MM.1S (cell line): ENCODE results near the gene EXOC4.

Experiments used
- EZH2 ChIP-seq: fragments of 300-600 bp; sonication (generic); optimal IDR thresholded peaks from 2 replicates; pipeline ENCODE3; 2017; ENCODE audit warnings: low read depth, mild to moderate bottlenecking, antibody characterized with exemption, low read length, mixed read lengths
- EZH2phosphoT487 ChIP-seq: fragments of 300-600 bp; sonication (generic); IDR thresholded peaks from 2 replicates; pipeline ENCODE4 v1.6.1; 2018; ENCODE audit warnings: antibody characterized with exemption, low read length
- TF ChIP-seq, protein P1 (sequence below): fragments of 300-600 bp; sonication (generic); IDR thresholded peaks from 2 replicates; pipeline ENCODE4 v1.5.1; 2016; ENCODE audit warnings: antibody characterized with exemption, low read length, mixed read lengths

DNA sequence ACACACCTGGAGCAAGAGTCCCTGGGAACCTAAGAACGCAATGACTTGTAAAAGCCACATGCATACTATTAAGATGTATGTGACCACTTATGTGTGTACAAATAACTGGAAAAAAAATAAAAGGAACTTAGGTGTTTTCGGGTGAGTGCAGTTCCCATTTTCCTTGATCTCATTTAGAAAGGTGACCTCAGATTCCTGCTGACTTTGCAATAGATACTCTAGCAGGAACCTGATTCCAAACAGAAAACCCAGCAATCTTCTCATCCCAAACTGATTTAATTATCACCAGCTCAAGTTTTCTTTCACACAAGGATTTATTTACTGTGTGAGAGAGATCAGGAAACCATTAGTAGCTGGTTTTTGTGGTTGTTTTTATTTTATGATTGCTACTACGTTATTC lies 817.8 kb downstream of the EXOC4 start:
- TF ChIP-seq, protein P1, sequence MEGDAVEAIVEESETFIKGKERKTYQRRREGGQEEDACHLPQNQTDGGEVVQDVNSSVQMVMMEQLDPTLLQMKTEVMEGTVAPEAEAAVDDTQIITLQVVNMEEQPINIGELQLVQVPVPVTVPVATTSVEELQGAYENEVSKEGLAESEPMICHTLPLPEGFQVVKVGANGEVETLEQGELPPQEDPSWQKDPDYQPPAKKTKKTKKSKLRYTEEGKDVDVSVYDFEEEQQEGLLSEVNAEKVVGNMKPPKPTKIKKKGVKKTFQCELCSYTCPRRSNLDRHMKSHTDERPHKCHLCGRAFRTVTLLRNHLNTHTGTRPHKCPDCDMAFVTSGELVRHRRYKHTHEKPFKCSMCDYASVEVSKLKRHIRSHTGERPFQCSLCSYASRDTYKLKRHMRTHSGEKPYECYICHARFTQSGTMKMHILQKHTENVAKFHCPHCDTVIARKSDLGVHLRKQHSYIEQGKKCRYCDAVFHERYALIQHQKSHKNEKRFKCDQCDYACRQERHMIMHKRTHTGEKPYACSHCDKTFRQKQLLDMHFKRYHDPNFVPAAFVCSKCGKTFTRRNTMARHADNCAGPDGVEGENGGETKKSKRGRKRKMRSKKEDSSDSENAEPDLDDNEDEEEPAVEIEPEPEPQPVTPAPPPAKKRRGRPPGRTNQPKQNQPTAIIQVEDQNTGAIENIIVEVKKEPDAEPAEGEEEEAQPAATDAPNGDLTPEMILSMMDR: no peak
- no peak for TF ChIP-seq EZH2
- no peak for TF ChIP-seq EZH2phosphoT487
